A673 (cell line): ENCODE results near the gene SLCO4C1. TPM values are rescaled to one million over a fixed set of nuclear protein-coding genes. Genes with fewer than 3 reads are reported as not detected.

Source experiments
- BruUV-seq: library from RNA; stranded (reverse); fragments of 400-500 nt; replicated peaks from 2 replicates; lab custom pipeline; 2021; lab: Mats Ljungman, UMichigan
- CTCF ChIA-PET: fragments of 300-600 bp; sonication (Branson Sonifier 250); formaldehyde crosslinking; loops from one replicate; lab custom pipeline; 2022; ENCODE audit warnings: antibody characterized with exemption; lab: Charles Lee
- POLR2A ChIA-PET: fragments of 300-600 bp; sonication (Branson Sonifier 250); formaldehyde crosslinking; loops from one replicate; lab custom pipeline; 2022; ENCODE audit warnings: antibody characterized with exemption; ENCODE audit not compliant: low non-redundant PET; lab: Charles Lee
- DNase-seq: peaks from one replicate; pipeline ENCODE4 v3.0.0-alpha.2; 2015; ENCODE audit warnings: low spot score
- H3K27ac ChIP-seq: fragments of 200-600 bp; sonication (generic); 2 replicates; pipeline ENCODE4 v1.5.1; 2016; ENCODE audit warnings: mixed run types, low read depth, mild to moderate bottlenecking, mixed read lengths, antibody characterized with exemption, low read length; ENCODE audit not compliant: poor library complexity, severe bottlenecking
- H3K27me3 ChIP-seq: fragments of 200-600 bp; sonication (generic); replicated peaks from 2 replicates; pipeline ENCODE4 v1.6.1; 2017; ENCODE audit warnings: mixed run types, low read depth, mild to moderate bottlenecking, mixed read lengths, antibody characterized with exemption, low read length; ENCODE audit not compliant: insufficient read depth, poor library complexity
- H3K36me3 ChIP-seq: fragments of 200-600 bp; sonication (generic); 2 replicates; pipeline ENCODE4 v1.6.1; 2016; ENCODE audit warnings: mixed run types, mild to moderate bottlenecking, mixed read lengths, antibody characterized with exemption, low read length; ENCODE audit not compliant: insufficient read depth, poor library complexity, severe bottlenecking
- H3K4me1 ChIP-seq: fragments of 200-600 bp; sonication (generic); 2 replicates; pipeline ENCODE4 v1.6.1; 2017; ENCODE audit warnings: mixed run types, mild to moderate bottlenecking, mixed read lengths, antibody characterized with exemption, low read length; ENCODE audit not compliant: insufficient read depth, poor library complexity, severe bottlenecking
- H3K4me3 ChIP-seq: fragments of 200-600 bp; sonication (generic); 2 replicates; pipeline ENCODE4 v1.5.1; 2016; ENCODE audit warnings: low read depth, mixed run types, mild to moderate bottlenecking, mixed read lengths, low read length; ENCODE audit not compliant: poor library complexity, severe bottlenecking
- H3K9me3 ChIP-seq: fragments of 200-600 bp; sonication (generic); 2 replicates; pipeline ENCODE4 v1.6.1; 2016; ENCODE audit warnings: mixed run types, low read depth, mild to moderate bottlenecking, mixed read lengths, antibody characterized with exemption, low read length; ENCODE audit not compliant: poor library complexity, severe bottlenecking
- EZH2 ChIP-seq: fragments of 200-600 bp; sonication (generic); IDR thresholded peaks from 2 replicates; pipeline ENCODE4 v1.6.1; 2017; ENCODE audit warnings: borderline replicate concordance, low read depth, mild to moderate bottlenecking, mixed read lengths, antibody characterized with exemption, low read length; ENCODE audit not compliant: poor library complexity, severe bottlenecking
- intact Hi-C: fragments of 100-400 bp; cut with micrococcal nuclease; formaldehyde crosslinking; loops from one replicate; pipeline ENCODE4 v1.10.0; 2022; ENCODE audit not compliant: unreplicated experiment
- total RNA-seq: library from RNA; stranded (reverse); gene quantifications from 2 replicates; pipeline ENCODE4 v1.2.3, GENCODE V29; 2021
- TF ChIP-seq, protein P1 (sequence below): fragments of 300-800, 200-600 bp; sonication (generic); conservative IDR thresholded peaks from 2 replicates; pipeline ENCODE4 v1.5.1; 2017; ENCODE audit warnings: low read depth, mild to moderate bottlenecking, antibody characterized with exemption, low read length, moderate library complexity, mixed read lengths

Gene SLCO4C1
- total RNA-seq, 1 experiment from 2014 or later, result 0.13 TPM

DNA sequence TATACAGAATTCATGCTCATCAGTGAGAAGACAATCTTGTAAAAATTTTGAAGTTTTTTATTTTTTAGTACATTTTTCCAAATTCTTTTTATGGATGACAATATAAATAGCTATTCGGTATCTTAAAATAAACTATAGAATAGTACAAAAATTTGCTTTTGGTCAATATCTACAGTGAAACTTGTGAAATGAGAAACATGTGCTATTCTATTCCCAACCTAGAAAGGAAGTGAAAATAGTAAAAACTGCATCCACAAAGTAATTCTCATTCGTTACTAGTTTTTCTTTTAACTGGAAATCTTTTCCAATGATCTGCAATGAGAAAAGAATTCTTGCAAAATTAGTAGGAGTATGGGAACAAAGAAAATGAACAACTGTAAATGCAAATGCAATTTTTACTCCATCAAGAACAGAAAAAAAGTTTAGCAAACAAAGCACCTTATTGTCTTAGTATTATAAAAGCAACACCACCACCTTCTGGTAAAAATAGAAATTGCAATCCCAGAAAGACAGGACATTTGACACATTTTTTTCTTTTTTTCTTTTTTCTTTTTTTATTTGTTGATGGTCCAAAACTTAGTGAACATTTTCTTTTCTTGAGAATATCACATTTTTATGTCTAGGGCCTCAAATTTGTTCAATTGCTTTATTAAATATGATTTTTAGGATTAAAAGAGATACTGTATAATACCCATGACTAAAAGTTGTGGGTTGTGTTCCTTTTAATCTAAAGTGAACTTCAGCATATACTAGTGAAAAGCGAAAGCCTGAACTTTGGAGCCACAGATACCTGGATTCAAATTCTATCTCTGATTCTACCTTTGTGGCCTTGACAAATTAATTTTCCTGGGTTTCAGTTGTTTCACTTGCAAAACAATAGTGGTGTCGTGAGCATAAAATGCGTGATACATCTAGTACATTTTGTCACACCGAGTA, 72.3 kb downstream of the SLCO4C1 start:
- Histone ChIP-seq H3K4me1 (no peaks in the 10 kb centered on the region), H3K36me3 (no peaks in the 10 kb centered on the region), H3K27ac (no peak overlapping the region), H3K9me3 (no peaks in the 10 kb centered on the region), H3K4me3 (no peak overlapping the region), H3K27me3 (peaks cover 34% of the 10 kb centered on the region)
- BruUV-seq, result no TSS peak
- TF ChIP-seq, protein P1, sequence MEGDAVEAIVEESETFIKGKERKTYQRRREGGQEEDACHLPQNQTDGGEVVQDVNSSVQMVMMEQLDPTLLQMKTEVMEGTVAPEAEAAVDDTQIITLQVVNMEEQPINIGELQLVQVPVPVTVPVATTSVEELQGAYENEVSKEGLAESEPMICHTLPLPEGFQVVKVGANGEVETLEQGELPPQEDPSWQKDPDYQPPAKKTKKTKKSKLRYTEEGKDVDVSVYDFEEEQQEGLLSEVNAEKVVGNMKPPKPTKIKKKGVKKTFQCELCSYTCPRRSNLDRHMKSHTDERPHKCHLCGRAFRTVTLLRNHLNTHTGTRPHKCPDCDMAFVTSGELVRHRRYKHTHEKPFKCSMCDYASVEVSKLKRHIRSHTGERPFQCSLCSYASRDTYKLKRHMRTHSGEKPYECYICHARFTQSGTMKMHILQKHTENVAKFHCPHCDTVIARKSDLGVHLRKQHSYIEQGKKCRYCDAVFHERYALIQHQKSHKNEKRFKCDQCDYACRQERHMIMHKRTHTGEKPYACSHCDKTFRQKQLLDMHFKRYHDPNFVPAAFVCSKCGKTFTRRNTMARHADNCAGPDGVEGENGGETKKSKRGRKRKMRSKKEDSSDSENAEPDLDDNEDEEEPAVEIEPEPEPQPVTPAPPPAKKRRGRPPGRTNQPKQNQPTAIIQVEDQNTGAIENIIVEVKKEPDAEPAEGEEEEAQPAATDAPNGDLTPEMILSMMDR, result peak; percentile 76
- no peak for TF ChIP-seq EZH2
- peak; percentile 63 for DNase-seq
- POLR2A ChIA-PET, result no interaction called here
- CTCF ChIA-PET, result no interaction called here
- intact Hi-C loops, result loop anchor here (2.0 kb wide), 1 partner anchor 281 kb away; no protein-coding TSS in a partner anchor

DNA sequence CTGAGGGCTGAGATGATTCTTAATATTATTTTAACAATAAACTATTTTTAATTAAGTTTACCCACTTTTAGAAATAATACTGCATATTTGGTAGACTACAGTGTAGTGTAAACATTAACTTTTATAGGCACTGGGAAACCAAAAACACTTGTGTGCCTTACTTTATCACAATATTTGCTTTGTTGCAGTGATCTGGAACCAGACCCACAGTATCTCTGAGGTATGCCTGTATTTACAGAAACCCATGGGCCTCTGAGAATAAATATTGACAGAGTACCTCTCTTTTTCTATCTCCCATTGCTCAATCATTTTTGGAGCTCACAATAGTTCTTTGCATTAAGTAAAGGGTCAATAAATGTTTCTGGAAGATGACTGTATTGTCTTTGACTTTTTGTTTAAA, 73.3 kb downstream of the SLCO4C1 start:
- BruUV-seq, result no TSS peak
- peaks cover 24% of the 10 kb centered on the region for H3K27me3 ChIP-seq
- ChIA-PET CTCF (no interaction called here), POLR2A (no interaction called here)
- no peak overlapping the region for H3K27ac ChIP-seq
- H3K4me3 ChIP-seq, result no peak overlapping the region
- H3K36me3 ChIP-seq, result no peaks in the 10 kb centered on the region
- no peaks in the 10 kb centered on the region for H3K9me3 ChIP-seq
- no peak for DNase-seq
- no peak for TF ChIP-seq EZH2
- TF ChIP-seq, protein P1, result no peak
- intact Hi-C loops, result loop anchor here (2.0 kb wide), 1 partner anchor 280 kb away; no protein-coding TSS in a partner anchor
- H3K4me1 ChIP-seq, result no peaks in the 10 kb centered on the region

DNA sequence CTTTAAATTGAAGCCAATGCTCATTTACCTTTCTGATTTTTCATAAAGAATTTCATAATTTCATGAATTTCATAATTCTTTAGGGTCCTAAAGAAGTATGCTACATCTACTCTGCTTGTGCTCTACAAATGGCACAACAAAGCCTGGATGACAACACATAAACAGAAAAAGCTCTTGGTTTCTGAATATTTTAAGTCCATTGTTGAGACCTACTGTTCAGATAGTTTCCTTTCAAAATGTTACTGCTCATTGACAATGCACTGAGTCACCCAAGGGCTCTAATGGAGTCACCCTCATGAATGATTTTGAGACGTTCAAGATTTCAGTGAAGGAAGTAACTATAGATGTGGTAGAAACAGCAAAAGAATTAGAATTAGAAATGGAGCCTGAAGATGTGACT, 74.1 kb downstream of the SLCO4C1 start:
- intact Hi-C loops, result loop anchor here (2.0 kb wide), 1 partner anchor 279 kb away; no protein-coding TSS in a partner anchor

More for the DNA sequence above, 74.1 kb downstream of the SLCO4C1 start:
- ChIA-PET CTCF (no interaction called here), POLR2A (no interaction called here)
- no TSS peak for BruUV-seq
- H3K27ac ChIP-seq, result no peak overlapping the region
- DNase-seq, result no peak
- H3K9me3 ChIP-seq, result no peaks in the 10 kb centered on the region
- no peaks in the 10 kb centered on the region for H3K4me1 ChIP-seq
- peaks cover 17% of the 10 kb centered on the region for H3K27me3 ChIP-seq
- TF ChIP-seq, protein P1, result no peak
- TF ChIP-seq EZH2, result no peak
- H3K4me3 ChIP-seq, result no peak overlapping the region
- no peaks in the 10 kb centered on the region for H3K36me3 ChIP-seq
